Body of pancreas (tissue), 4 donors: ENCODE measurements around the gene PITPNM2. TPM values are rescaled to one million over a fixed set of nuclear protein-coding genes. Genes with fewer than 3 reads are reported as not detected.

Experiments
- ATAC-seq: fragments of 150-250 bp; one replicate; pipeline ENCODE4 v1.9.1; 2016
- DNase-seq, 4 donors: peaks; one replicate each; pipeline ENCODE4 v3.0.0-alpha.2; 2019
- H3K27ac ChIP-seq, 4 donors: fragments of 200-600 bp; sonication (generic); 1 replicate in 3 of 4; 2 replicates in 1 of 4; pipeline versions ENCODE4 v1.5.1 to v1.6.1; 2016 to 2019; ENCODE audit warnings: mild to moderate bottlenecking in 1 of 4, mixed read lengths in 1 of 4, moderate library complexity in 1 of 4
- H3K27me3 ChIP-seq, 2 donors: fragments of 200-600 bp; sonication (generic); one replicate each; pipeline ENCODE4 v1.6.0; 2016; ENCODE audit warnings: mild to moderate bottlenecking in 1 of 2
- H3K36me3 ChIP-seq, 2 donors: fragments of 200-600 bp; sonication (generic); replicated peaks in 1 of 2; 2 replicates each; pipeline ENCODE4 v1.5.1; 2016; ENCODE audit warnings: low read depth in 2 of 2; ENCODE audit not compliant: insufficient read depth in 1 of 2
- H3K4me1 ChIP-seq: fragments of 200-600 bp; sonication (generic); one replicate; pipeline ENCODE4 v1.6.0; 2016
- H3K4me3 ChIP-seq, 2 donors: fragments of 200-600 bp; sonication (generic); 1 replicate in 1 of 2; 2 replicates in 1 of 2; pipeline ENCODE4 v1.5.1; 2016 to 2019
- H3K9me3 ChIP-seq, 3 donors: fragments of 200-600 bp; sonication (generic); 1 replicate in 2 of 3; 2 replicates in 1 of 3; pipeline ENCODE4 v1.5.1; 2016
- POLR2A ChIP-seq, 3 donors: fragments of 450-650 bp; IDR thresholded peaks; one replicate each; pipeline ENCODE4 v1.6.1; 2016; ENCODE audit warnings: antibody characterized with exemption in 3 of 3, mild to moderate bottlenecking in 2 of 3
- WGBS, 2 donors: methylation state at CpG; one replicate each; pipeline ENCODE4 v1.1.5; 2017; 5-methylcytosine and 5-hydroxymethylcytosine counted together
- intact Hi-C: fragments of 100-400 bp; cut with DNase I; formaldehyde crosslinking; loops from one replicate; pipeline ENCODE4 v1.15.1; 2023
- total RNA-seq, 2 donors: library from RNA; depleted of rRNA; stranded (reverse); fragments of >200 nt; gene quantifications; one replicate each; pipeline ENCODE4 v1.1.0, GENCODE V29; 2016
- TF ChIP-seq, protein P1 (sequence below), 7 experiments: fragments of 450-650 bp in 4 of 7; fragments of 200-600 bp in 3 of 7; sonication (generic) in 3 of 7; IDR thresholded peaks; one replicate each; pipeline ENCODE4 v1.5.1; 2016 to 2019; ENCODE audit warnings: antibody characterized with exemption in 7 of 7

Gene PITPNM2
- total RNA-seq, 2 donors from 2014 or later, result 3.6 to 7.6 TPM

DNA sequence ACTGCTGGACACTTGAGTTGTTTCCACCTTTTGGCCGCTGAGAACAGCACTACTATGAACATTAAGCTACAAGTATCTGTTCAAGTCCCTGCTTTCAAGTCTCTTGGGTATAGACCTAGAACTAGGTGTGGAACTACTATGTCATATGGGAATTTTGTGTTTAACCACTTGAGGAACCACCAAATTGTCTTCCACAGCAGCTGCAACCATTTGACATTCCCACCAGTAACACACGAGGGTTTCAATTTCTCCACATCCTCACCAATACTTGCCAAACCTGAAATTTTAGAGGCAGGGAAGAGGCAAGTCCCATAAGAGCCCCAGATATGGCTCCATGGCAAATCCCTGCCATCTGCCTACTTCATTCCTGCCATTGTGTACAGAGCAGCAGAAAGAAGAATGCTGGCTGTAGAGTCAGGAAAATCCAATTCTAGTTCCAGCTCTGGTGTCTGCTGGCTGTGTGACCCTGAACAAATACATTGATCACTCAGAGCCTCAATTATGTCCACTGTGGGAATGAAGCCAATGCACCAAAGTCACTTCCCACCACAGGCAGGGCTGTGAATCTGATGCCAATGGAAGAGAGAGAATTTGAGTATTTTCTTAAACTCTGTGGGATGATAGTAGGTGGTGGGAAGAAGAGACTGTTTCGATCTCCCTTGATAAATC is 17.8 kb downstream of the PITPNM2 start:
- 74 to 77% methylated on average over 3 of the region's 3 CpGs for whole genome bisulfite sequencing, 2 donors
- intact Hi-C loops, result no loop called here
- ATAC-seq (no peak), DNase-seq (no peak)
- Histone ChIP-seq H3K27ac (no peak overlapping the region), H3K9me3 (no peaks in the 10 kb centered on the region), H3K4me1 (peaks cover 17% of the 10 kb centered on the region), H3K27me3 (no peaks in the 10 kb centered on the region), H3K4me3 (no peak overlapping the region), H3K36me3 (no peaks in the 10 kb centered on the region)
- TF ChIP-seq POLR2A (IDR thresholded peaks at IDR 0.05), result no peak
- TF ChIP-seq, protein P1, sequence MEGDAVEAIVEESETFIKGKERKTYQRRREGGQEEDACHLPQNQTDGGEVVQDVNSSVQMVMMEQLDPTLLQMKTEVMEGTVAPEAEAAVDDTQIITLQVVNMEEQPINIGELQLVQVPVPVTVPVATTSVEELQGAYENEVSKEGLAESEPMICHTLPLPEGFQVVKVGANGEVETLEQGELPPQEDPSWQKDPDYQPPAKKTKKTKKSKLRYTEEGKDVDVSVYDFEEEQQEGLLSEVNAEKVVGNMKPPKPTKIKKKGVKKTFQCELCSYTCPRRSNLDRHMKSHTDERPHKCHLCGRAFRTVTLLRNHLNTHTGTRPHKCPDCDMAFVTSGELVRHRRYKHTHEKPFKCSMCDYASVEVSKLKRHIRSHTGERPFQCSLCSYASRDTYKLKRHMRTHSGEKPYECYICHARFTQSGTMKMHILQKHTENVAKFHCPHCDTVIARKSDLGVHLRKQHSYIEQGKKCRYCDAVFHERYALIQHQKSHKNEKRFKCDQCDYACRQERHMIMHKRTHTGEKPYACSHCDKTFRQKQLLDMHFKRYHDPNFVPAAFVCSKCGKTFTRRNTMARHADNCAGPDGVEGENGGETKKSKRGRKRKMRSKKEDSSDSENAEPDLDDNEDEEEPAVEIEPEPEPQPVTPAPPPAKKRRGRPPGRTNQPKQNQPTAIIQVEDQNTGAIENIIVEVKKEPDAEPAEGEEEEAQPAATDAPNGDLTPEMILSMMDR (IDR thresholded peaks at IDR 0.05), result no peak

DNA sequence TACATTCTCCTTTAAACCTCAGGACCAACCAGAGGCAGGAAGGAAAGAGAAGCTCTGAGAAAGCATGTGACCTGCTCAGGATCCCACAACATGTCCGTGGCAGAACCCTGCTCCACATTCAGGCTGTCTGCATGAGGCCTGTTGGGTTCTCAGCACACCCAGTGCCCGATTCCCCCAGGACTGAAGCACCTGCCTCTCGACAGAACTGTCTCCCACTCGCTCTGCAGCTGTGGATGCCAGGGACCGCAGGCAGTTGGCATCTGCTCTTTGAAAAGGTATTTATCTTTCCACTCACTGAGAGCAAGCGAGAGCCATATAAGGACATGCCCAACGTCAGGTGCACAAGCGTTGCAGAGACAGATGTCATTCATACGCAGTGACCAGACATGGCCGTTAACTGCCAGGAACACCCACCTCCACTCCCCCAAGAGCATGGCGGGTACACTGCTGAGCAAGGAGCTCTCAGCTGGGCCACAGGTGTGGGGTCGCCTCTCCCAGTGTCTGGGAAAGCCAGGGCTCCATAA is 18.9 kb downstream of the PITPNM2 start:
- Histone ChIP-seq H3K9me3 (no peaks in the 10 kb centered on the region), H3K27me3 (no peaks in the 10 kb centered on the region), H3K27ac (peak overlapping the region in 1 of 4 donors; percentile 14), H3K4me1 (peaks cover 17% of the 10 kb centered on the region), H3K4me3 (no peak overlapping the region), H3K36me3 (no peaks in the 10 kb centered on the region)
- intact Hi-C loops, result no loop called here
- WGBS, 2 donors, result 23 to 50% methylated on average over 1 to 12 of the region's 12 CpGs
- ATAC-seq (no peak), DNase-seq (peak in 3 of 4 donors; percentile 20 to 30 (median 20))
- no peak for TF ChIP-seq POLR2A (IDR thresholded peaks at IDR 0.05)
- TF ChIP-seq, protein P1 (IDR thresholded peaks at IDR 0.05), result no peak

DNA sequence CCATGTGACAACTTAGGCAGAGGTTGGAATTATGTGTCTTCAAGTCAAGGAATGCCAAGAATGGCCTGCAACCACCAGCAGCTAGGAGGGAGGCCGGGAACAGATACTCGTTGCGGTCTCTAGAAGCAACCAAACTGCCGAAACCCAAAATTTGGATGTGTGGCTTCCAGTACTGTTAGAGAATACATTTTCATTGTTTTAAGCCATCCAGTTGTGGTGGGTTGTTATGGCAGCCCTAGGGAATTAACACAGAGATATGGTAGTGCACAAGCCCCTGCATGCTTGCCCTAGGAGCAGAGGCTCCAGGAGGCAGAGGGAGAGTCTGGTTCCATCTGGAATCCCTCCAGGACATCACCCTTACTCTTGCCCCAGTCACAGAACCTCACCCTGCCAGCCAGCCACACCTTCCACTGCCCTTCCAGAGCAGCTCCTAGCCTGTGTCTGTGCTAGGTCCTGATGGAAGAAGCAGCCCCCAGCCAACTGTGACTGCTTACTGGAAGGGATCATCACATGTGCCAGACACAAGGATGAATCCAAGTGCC is 19.5 kb downstream of the PITPNM2 start:
- Histone ChIP-seq H3K27ac (peak overlapping the region in 1 of 4 donors; percentile 14), H3K27me3 (no peaks in the 10 kb centered on the region), H3K4me3 (no peak overlapping the region), H3K9me3 (no peaks in the 10 kb centered on the region), H3K36me3 (no peaks in the 10 kb centered on the region), H3K4me1 (peaks cover 17% of the 10 kb centered on the region)
- TF ChIP-seq POLR2A (IDR thresholded peaks at IDR 0.05), result no peak
- TF ChIP-seq, protein P1 (IDR thresholded peaks at IDR 0.05), result no peak
- ATAC-seq (no peak), DNase-seq (no peak)
- intact Hi-C loops, result no loop called here
- 93 to 95% methylated on average over 4 of the region's 4 CpGs for WGBS, 2 donors

DNA sequence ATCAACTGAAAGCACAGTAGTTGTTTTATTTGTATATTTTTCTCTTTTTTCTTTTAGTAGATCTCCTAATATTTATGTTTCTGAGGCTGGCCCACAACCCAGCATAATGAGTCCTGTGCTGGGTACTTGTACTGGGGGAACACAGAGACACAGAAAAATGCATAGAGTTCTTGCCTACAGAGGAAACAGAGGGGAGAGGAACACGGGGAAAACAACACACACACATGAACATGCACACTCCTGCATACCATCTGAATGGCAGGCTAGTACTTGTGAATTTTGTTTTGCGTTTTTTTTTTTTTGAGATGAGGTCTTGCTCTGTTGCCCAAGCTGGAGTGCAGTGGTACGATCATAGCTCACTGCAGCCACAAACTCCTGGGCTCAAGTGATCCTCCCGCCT is 21.3 kb downstream of the PITPNM2 start:
- no peak overlapping the region for H3K27ac ChIP-seq
- no peaks in the 10 kb centered on the region for H3K36me3 ChIP-seq
- no peak overlapping the region for H3K4me3 ChIP-seq
- H3K9me3 ChIP-seq, result no peaks in the 10 kb centered on the region
- 86 to 88% methylated on average over 4 of the region's 4 CpGs for WGBS, 2 donors
- intact Hi-C loops, result no loop called here
- no peak for TF ChIP-seq POLR2A (IDR thresholded peaks at IDR 0.05)
- TF ChIP-seq, protein P1 (IDR thresholded peaks at IDR 0.05), result no peak
- DNase-seq (no peak), ATAC-seq (no peak)
- no peaks in the 10 kb centered on the region for H3K27me3 ChIP-seq
- H3K4me1 ChIP-seq, result peaks cover 17% of the 10 kb centered on the region

DNA sequence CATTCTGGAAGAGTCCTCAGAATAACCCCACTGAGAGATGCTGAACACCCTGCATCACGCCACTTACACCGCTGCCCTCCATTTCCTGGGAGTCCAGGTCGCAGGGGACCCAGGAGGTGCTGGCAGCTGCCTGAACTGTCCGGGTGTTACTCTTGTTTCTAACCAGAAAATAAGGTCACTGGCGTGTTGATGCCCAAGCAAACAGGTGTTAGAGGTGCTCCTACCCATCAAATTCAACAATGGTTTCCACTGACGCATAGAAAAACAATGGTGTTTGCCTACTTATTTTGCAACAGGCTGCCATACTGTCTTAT is 23.8 kb downstream of the PITPNM2 start:
- TF ChIP-seq, protein P1 (IDR thresholded peaks at IDR 0.05), result no peak
- no peak for TF ChIP-seq POLR2A (IDR thresholded peaks at IDR 0.05)
- 87 to 93% methylated on average over 6 of the region's 6 CpGs for WGBS, 2 donors
- no peak overlapping the region for H3K27ac ChIP-seq

More for the DNA sequence above, 23.8 kb downstream of the PITPNM2 start:
- H3K4me1 ChIP-seq, result peaks cover 10% of the 10 kb centered on the region
- H3K36me3 ChIP-seq, result no peaks in the 10 kb centered on the region
- ATAC-seq (no peak), DNase-seq (no peak)
- no peaks in the 10 kb centered on the region for H3K9me3 ChIP-seq
- H3K27me3 ChIP-seq, result no peaks in the 10 kb centered on the region
- H3K4me3 ChIP-seq, result no peak overlapping the region
- intact Hi-C loops, result no loop called here
